AG09309 (cell line): Measurements from ENCODE around the gene TOX2.
A peak's percentile ranks its signal among the peaks of the same experiment; 100 is the strongest.

Source experiments
- DNase-seq: peaks from one replicate; pipeline ENCODE4 v3.0.0-alpha.2; 2010; ENCODE audit warnings: low read depth
- H3K4me3 ChIP-seq: 2 replicates; pipeline ENCODE4 v1.5.1; 2011; ENCODE audit warnings: mild to moderate bottlenecking, low read depth, low read length, moderate library complexity; ENCODE audit not compliant: control insufficient read depth
- TF ChIP-seq, protein P1 (sequence below): IDR thresholded peaks from 2 replicates; pipeline ENCODE4 v1.5.1; 2011; ENCODE audit warnings: mild to moderate bottlenecking, low read depth, low read length, inconsistent platforms; ENCODE audit not compliant: insufficient read depth, control insufficient read depth; ENCODE audit errors: missing control alignments

Gene TOX2

DNA sequence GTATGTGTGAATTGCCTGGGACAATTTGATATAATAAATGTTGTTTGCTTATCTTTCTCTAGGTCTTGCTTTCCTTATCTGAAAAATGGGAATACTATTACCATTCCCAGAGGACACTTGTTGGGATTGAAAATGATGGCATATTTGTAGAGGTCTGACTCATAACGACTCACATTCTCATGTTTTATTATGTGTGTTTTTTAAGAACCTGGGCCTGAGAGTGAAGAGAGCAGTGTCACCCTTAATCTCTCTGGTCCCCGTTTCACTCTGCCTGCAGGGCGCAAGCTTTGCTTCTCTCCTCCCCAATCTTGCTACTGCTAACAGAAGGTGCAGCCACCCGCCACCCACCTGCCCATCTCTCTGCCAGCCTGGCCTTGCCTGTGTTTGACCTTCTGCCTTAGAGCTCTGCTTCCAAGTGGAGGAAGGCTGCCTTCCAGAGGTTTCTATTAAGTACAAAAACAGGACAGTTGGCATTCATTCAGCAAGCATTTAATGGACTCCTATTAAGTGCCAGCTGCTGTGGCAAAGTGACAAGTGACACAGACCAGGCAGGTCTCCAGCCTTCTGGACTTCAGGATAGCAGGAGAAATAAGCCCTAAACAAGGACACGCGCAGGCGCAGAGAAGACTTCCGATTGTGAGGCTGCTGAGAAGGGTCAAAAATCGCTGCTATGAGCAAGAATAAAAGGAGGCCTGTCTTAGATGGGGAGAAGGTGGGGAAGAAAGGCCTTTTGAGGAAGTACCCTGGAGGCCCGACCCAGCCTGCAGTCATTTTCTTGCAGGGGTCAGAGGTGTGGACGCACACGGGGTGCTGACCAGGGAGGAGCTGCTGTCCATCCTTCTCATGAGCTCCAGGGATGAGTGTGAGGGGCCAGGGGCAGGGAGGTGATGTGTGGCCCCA, 159.8 kb downstream of the TOX2 start:
- no peak overlapping the region for H3K4me3 ChIP-seq
- TF ChIP-seq, protein P1, sequence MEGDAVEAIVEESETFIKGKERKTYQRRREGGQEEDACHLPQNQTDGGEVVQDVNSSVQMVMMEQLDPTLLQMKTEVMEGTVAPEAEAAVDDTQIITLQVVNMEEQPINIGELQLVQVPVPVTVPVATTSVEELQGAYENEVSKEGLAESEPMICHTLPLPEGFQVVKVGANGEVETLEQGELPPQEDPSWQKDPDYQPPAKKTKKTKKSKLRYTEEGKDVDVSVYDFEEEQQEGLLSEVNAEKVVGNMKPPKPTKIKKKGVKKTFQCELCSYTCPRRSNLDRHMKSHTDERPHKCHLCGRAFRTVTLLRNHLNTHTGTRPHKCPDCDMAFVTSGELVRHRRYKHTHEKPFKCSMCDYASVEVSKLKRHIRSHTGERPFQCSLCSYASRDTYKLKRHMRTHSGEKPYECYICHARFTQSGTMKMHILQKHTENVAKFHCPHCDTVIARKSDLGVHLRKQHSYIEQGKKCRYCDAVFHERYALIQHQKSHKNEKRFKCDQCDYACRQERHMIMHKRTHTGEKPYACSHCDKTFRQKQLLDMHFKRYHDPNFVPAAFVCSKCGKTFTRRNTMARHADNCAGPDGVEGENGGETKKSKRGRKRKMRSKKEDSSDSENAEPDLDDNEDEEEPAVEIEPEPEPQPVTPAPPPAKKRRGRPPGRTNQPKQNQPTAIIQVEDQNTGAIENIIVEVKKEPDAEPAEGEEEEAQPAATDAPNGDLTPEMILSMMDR: no peak
- DNase-seq: no peak

DNA sequence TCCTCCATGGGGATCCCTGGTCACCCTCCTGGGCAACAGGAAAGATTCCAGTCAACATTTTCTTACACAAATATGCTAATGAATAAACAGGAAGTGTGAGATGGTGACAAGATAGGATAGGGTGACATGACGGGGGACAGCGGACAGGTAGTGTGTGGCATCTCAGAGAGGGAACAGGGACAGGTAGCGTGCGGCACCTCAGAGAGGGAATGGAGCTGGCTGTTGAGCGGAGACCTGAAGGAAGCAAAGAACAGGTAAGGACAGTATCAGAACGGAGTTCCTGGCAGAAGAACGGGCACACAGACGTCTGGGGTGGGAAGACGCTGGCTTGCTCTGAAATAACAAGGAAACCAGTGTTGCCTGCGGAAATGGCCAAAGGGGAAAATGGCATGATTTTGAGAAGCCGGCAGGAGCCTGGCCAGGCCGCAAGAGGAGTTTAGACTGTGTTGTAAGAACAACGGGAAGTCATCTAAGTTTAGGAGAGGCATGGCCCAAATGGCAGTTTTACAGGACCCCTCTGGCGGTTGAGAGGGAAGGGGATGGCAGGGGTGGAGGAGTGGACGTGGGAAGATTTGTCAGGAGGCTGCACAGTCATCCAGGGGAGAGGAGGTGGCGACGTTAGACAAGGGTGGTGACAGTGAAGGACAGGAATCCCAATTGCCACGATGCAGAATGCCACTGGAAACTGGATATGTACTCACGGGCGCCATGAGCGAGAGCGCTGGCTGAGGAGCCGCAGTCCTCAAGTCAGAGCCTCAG, 160.7 kb downstream of the TOX2 start:
- TF ChIP-seq, protein P1: no peak
- no peak overlapping the region for H3K4me3 ChIP-seq
- DNase-seq: no peak

DNA sequence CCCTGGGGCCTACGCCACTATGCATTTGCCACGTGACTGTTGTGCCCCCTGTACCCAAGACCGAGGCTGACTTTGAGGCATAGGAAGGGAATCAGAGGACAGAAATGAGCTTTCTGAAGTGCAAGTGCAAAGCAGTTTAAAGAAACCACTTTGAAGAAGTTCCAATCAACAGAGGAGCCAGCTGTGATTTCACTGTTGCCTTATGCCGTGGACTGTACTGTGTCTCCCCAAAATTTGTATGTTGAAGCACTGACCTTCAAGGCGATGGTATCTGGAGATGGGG, 161.2 kb downstream of the TOX2 start:
- no peak overlapping the region for H3K4me3 ChIP-seq
- TF ChIP-seq, protein P1: no peak
- DNase-seq: no peak

DNA sequence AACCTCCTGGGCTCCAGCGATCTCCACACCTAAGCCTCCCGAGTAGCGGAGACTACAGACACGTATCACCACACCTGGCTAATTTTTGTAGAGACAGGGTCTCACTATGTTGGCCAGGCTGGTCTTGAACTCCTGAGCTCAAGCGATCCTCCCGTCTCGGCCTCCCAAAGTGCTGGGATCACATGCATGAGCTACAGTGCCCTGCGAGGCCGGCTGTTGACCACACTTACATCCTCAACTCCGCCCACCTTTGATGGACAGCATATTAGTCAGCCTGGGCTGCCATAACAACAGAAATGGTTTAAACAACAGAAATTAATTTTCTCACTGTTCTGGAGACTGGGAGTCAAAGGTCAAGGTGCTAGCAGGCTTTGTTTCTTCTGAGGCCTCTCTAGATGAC, 164.6 kb downstream of the TOX2 start:
- no peak for DNase-seq
- TF ChIP-seq, protein P1: no peak

DNA sequence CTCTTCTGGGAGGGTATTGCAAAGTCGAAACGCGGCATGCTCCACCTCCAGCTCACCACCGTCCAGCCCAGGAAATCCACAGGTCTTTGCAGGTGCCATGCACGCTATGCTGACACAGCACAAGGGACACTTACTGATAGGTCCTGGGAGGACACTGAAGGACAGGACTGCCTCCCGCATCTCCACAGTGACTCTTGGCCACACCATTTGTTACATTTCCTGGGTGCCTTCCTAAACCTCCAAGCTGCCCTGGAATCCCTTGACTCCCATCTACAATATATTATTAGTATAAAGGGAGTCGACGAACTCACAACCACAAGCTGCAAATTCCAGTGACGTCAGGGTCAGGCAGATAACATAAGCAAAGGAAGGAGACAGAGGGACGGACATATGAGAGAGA, 165.4 kb downstream of the TOX2 start:
- H3K4me3 ChIP-seq: no peak overlapping the region
- TF ChIP-seq, protein P1: no peak
- no peak for DNase-seq

More for the DNA sequence above, 164.6 kb downstream of the TOX2 start:
- H3K4me3 ChIP-seq: no peak overlapping the region

DNA sequence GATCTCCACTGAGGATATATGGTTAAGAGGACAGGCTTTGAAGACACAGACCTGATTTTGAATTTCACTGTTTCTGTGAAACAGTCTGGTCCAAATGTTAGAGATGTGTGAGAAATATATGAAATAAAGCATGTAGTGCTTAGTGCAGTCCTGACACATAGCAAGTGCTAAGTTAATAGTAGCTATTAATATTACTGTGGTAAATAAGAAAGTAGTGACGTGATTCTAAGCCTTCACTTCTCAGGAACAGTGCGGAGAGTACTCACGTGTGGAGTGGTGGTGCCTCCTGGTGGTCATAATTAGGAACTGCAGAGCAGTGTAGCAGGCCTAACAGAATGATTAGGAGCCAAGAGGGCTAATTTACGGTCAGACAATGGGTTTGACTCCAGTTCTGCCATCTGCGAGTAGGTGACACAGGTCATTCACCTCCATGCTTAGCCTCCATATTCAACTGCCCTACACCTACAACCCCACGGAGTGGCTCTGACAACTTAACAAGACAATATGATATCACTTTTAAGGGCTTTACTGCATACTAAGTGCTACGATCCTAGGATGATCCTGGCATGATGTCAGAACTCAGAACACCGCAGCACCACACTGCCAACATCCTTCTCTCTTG, 166.1 kb downstream of the TOX2 start:
- TF ChIP-seq, protein P1: peak; percentile 92
- H3K4me3 ChIP-seq: no peak overlapping the region
- DNase-seq: no peak
